Suppressor macrophage treated with lipopolysaccharide for 1 hour (primary cell): ENCODE results near the gene FGFR3.

Experiments
- DNase-seq, 3 donors: peaks; one replicate each; pipeline ENCODE4 v3.0.0-alpha.2; 2020 to 2022

The FGFR3 gene

GRCh38 chr4:1770791-1771231 lies 22.3 kb upstream of the FGFR3 start:
- DNase-seq: no peak

- no peak for DNase-seq
Measured at GRCh38 chr4:1771555-1772305, 21.4 kb upstream of the FGFR3 start.

- DNase-seq: no peak
Measured at GRCh38 chr4:1772853-1773538, 20.1 kb upstream of the FGFR3 start.

- DNase-seq: no peak
Measured at GRCh38 chr4:1773754-1774153, 19.3 kb upstream of the FGFR3 start.

GRCh38 chr4:1775731-1776500 lies 17.2 kb upstream of the FGFR3 start:
- no peak for DNase-seq

- DNase-seq: no peak
Measured at GRCh38 chr4:1776521-1777161, 16.5 kb upstream of the FGFR3 start.

- no peak for DNase-seq
Measured at GRCh38 chr4:1777822-1778641, 15.1 kb upstream of the FGFR3 start.

- no peak for DNase-seq
Measured at GRCh38 chr4:1778642-1779392, 14.3 kb upstream of the FGFR3 start.

- no peak for DNase-seq
Measured at GRCh38 chr4:1779588-1780382, 13.3 kb upstream of the FGFR3 start.

GRCh38 chr4:1780435-1780834 lies 12.7 kb upstream of the FGFR3 start:
- no peak for DNase-seq

- no peak for DNase-seq
Measured at GRCh38 chr4:1783015-1783414, 10.1 kb upstream of the FGFR3 start.

- no peak for DNase-seq
Measured at GRCh38 chr4:1783970-1784369, 9.1 kb upstream of the FGFR3 start.

GRCh38 chr4:1784395-1784788 lies 8.7 kb upstream of the FGFR3 start:
- no peak for DNase-seq

GRCh38 chr4:1784789-1785591 lies 8.1 kb upstream of the FGFR3 start:
- DNase-seq: no peak

- no peak for DNase-seq
Measured at GRCh38 chr4:1785592-1785991, 7.5 kb upstream of the FGFR3 start.

- DNase-seq: no peak
Measured at GRCh38 chr4:1786544-1787362, 6.3 kb upstream of the FGFR3 start.

- no peak for DNase-seq
Measured at GRCh38 chr4:1787411-1788077, 5.5 kb upstream of the FGFR3 start.

GRCh38 chr4:1788254-1788973 lies 4.7 kb upstream of the FGFR3 start:
- no peak for DNase-seq
